Activated CD4-positive, alpha-beta memory T cell treated with anti-CD3 and anti-CD28 coated beads for 36 hours (primary cell): Measurements from ENCODE around the gene ATP6V0A4. TPM values are rescaled to one million over a fixed set of nuclear protein-coding genes. Genes with fewer than 3 reads are reported as not detected.
"Not testable (repeated sequence)": the region's sequence is repeated elsewhere in the genome, so short reads cannot be mapped to it uniquely, and the experiment has no call there.

Source experiments
- CTCF ChIA-PET: fragments of 350-600 bp; sonication (Branson Sonifier 250); formaldehyde crosslinking; loops from one replicate; lab custom pipeline; 2021; ENCODE audit warnings: antibody characterized with exemption, inconsistent platforms; lab: Charles Lee
- POLR2A ChIA-PET: fragments of 350-600 bp; sonication (Branson Sonifier 250); formaldehyde crosslinking; loops from one replicate; lab custom pipeline; 2021; ENCODE audit warnings: antibody characterized with exemption; lab: Charles Lee
- DNase-seq: peaks from one replicate; pipeline ENCODE4 v3.0.0-alpha.2; 2020
- H3K27ac Mint-ChIP-seq: one replicate; pipeline ENCODE4 v1.8.0; 2021; ENCODE audit warnings: mixed read lengths
- H3K27me3 Mint-ChIP-seq: one replicate; pipeline ENCODE4 v1.8.0; 2021; ENCODE audit warnings: mixed read lengths
- H3K36me3 Mint-ChIP-seq: one replicate; pipeline ENCODE4 v1.8.0; 2021; ENCODE audit warnings: mixed read lengths
- H3K4me1 Mint-ChIP-seq: one replicate; pipeline ENCODE4 v1.8.0; 2021; ENCODE audit warnings: low read depth, mixed read lengths
- H3K4me3 Mint-ChIP-seq: one replicate; pipeline ENCODE4 v1.8.0; 2021; ENCODE audit warnings: mild to moderate bottlenecking, mixed read lengths
- H3K9me3 Mint-ChIP-seq: one replicate; pipeline ENCODE4 v1.8.0; 2021; ENCODE audit warnings: mixed read lengths
- intact Hi-C: fragments of 100-400 bp; cut with micrococcal nuclease; formaldehyde crosslinking; loops from one replicate; pipeline ENCODE4 v1.15.1; 2023
- total RNA-seq, 2 experiments: library from RNA; stranded (reverse); gene quantifications; one replicate each; pipeline ENCODE4 v1.2.3, GENCODE V29; 2021

Gene ATP6V0A4
- total RNA-seq, 2 experiments from 2014 or later = 1.7 TPM

- CTCF ChIA-PET = interaction anchor here (0.6 to 2.3 kb wide), 3 partner anchors 21 to 190 kb away, joined by 4 to 9 read pairs (median 5); no protein-coding TSS in a partner anchor
- Mint-ChIP-seq H3K27ac (no peak overlapping the region), H3K27me3 (peaks cover 2% of the 10 kb centered on the region), H3K9me3 (no peaks in the 10 kb centered on the region), H3K36me3 (no peaks in the 10 kb centered on the region), H3K4me3 (no peak overlapping the region), H3K4me1 (peaks cover 15% of the 10 kb centered on the region)
- intact Hi-C loops = loop anchor here (10.0 kb wide), 1 partner anchor 52 kb away; no protein-coding TSS in a partner anchor
- POLR2A ChIA-PET = no interaction called here
- no peak for DNase-seq
These were observed 81.1 kb downstream of the ATP6V0A4 start for GRCh38 chr7:138716889-138717288.

GRCh38 chr7:138713191-138713590, 84.8 kb downstream of the ATP6V0A4 start:
- H3K27ac Mint-ChIP-seq = no peak overlapping the region
- intact Hi-C loops = loop anchor here (10.0 kb wide), 1 partner anchor 48 kb away; no protein-coding TSS in a partner anchor
- no peak overlapping the region for H3K4me3 Mint-ChIP-seq
- DNase-seq = no peak
- peaks cover 2% of the 10 kb centered on the region for H3K27me3 Mint-ChIP-seq
- POLR2A ChIA-PET = no interaction called here
- H3K4me1 Mint-ChIP-seq = peaks cover 12% of the 10 kb centered on the region
- no peaks in the 10 kb centered on the region for H3K36me3 Mint-ChIP-seq
- CTCF ChIA-PET = no interaction called here
- H3K9me3 Mint-ChIP-seq = no peaks in the 10 kb centered on the region

GRCh38 chr7:138712652-138713051, 85.3 kb downstream of the ATP6V0A4 start:
- DNase-seq = no peak
- Mint-ChIP-seq H3K4me1 (peaks cover 7% of the 10 kb centered on the region), H3K36me3 (no peaks in the 10 kb centered on the region), H3K9me3 (no peaks in the 10 kb centered on the region), H3K4me3 (no peak overlapping the region), H3K27me3 (peaks cover 2% of the 10 kb centered on the region), H3K27ac (no peak overlapping the region)
- ChIA-PET POLR2A (no interaction called here), CTCF (no interaction called here)
- intact Hi-C loops = loop anchor here (10.0 kb wide), 1 partner anchor 48 kb away; no protein-coding TSS in a partner anchor

- Mint-ChIP-seq H3K27ac (no peak overlapping the region), H3K36me3 (no peaks in the 10 kb centered on the region), H3K27me3 (peaks cover 2% of the 10 kb centered on the region), H3K4me3 (no peak overlapping the region), H3K4me1 (peaks cover 6% of the 10 kb centered on the region), H3K9me3 (no peaks in the 10 kb centered on the region)
- intact Hi-C loops = loop anchor here (10.0 kb wide), 1 partner anchor 46 kb away; no protein-coding TSS in a partner anchor
- ChIA-PET POLR2A (no interaction called here), CTCF (interaction anchor here (0.5 to 1.1 kb wide), 2 partner anchors 9 to 549 kb away, joined by 3 read pairs; no protein-coding TSS in a partner anchor)
- DNase-seq = no peak
These were observed 87.2 kb downstream of the ATP6V0A4 start for GRCh38 chr7:138710536-138711385.

- H3K9me3 Mint-ChIP-seq = no peaks in the 10 kb centered on the region
- POLR2A ChIA-PET = no interaction called here
- CTCF ChIA-PET = interaction anchor here (1.4 kb wide), 1 partner anchor 34 kb away, joined by 3 read pairs; no protein-coding TSS in a partner anchor
- intact Hi-C loops = no loop called here
- no peaks in the 10 kb centered on the region for H3K36me3 Mint-ChIP-seq
- DNase-seq = no peak
- H3K27me3 Mint-ChIP-seq = no peaks in the 10 kb centered on the region
- no peaks in the 10 kb centered on the region for H3K4me1 Mint-ChIP-seq
- no peak overlapping the region for H3K27ac Mint-ChIP-seq
- H3K4me3 Mint-ChIP-seq = no peak overlapping the region
These were observed 92.8 kb downstream of the ATP6V0A4 start for GRCh38 chr7:138705167-138705566.

- POLR2A ChIA-PET = no interaction called here
- no peaks in the 10 kb centered on the region for H3K4me1 Mint-ChIP-seq
- no peak overlapping the region for H3K27ac Mint-ChIP-seq
- CTCF ChIA-PET = interaction anchor here (0.7 kb wide), 1 partner anchor 9 kb away, joined by 3 read pairs; no protein-coding TSS in a partner anchor
- no peaks in the 10 kb centered on the region for H3K36me3 Mint-ChIP-seq
- no peak overlapping the region for H3K4me3 Mint-ChIP-seq
- intact Hi-C loops = no loop called here
- no peak for DNase-seq
- no peaks in the 10 kb centered on the region for H3K27me3 Mint-ChIP-seq
- no peaks in the 10 kb centered on the region for H3K9me3 Mint-ChIP-seq
These were observed 96.5 kb downstream of the ATP6V0A4 start for GRCh38 chr7:138701537-138701923.

GRCh38 chr7:138700857-138701536, 97.0 kb downstream of the ATP6V0A4 start, which contains the start of gene SVOPL:
TSS of gene SVOPL (minus strand) at chr7:138701362. CDS start at chr7:138679045, 22,317 bp downstream.
- Mint-ChIP-seq H3K27me3 (no peaks in the 10 kb centered on the region), H3K9me3 (no peaks in the 10 kb centered on the region), H3K4me3 (no peak within 1 kb of the TSS), H3K36me3 (no peaks in the 10 kb centered on the region), H3K4me1 (no peaks in the 10 kb centered on the region), H3K27ac (no peak within 1 kb of the TSS)
- DNase-seq = no peak
- ChIA-PET CTCF (no interaction called here), POLR2A (no interaction called here)
- intact Hi-C loops = no loop called here

GRCh38 chr7:138699661-138700060, 98.3 kb downstream of the ATP6V0A4 start:
- Mint-ChIP-seq H3K4me1 (no peaks in the 10 kb centered on the region), H3K27me3 (no peaks in the 10 kb centered on the region), H3K36me3 (no peaks in the 10 kb centered on the region), H3K4me3 (no peak overlapping the region), H3K27ac (no peak overlapping the region), H3K9me3 (no peaks in the 10 kb centered on the region)
- POLR2A ChIA-PET = no interaction called here
- no peak for DNase-seq
- CTCF ChIA-PET = no interaction called here
- intact Hi-C loops = no loop called here

GRCh38 chr7:138698281-138698680, 99.7 kb downstream of the ATP6V0A4 start:
- Mint-ChIP-seq H3K27me3 (no peaks in the 10 kb centered on the region), H3K9me3 (no peaks in the 10 kb centered on the region), H3K36me3 (no peaks in the 10 kb centered on the region), H3K27ac (no peak overlapping the region), H3K4me1 (no peaks in the 10 kb centered on the region), H3K4me3 (no peak overlapping the region)
- DNase-seq = no peak
- intact Hi-C loops = no loop called here
- POLR2A ChIA-PET = no interaction called here
- CTCF ChIA-PET = no interaction called here

- ChIA-PET POLR2A (no interaction called here), CTCF (no interaction called here)
- Mint-ChIP-seq H3K4me3 (no peak overlapping the region), H3K27me3 (no peaks in the 10 kb centered on the region), H3K4me1 (no peaks in the 10 kb centered on the region), H3K27ac (no peak overlapping the region), H3K36me3 (no peaks in the 10 kb centered on the region), H3K9me3 (no peaks in the 10 kb centered on the region)
- intact Hi-C loops = no loop called here
- DNase-seq = no peak
These were observed 100.3 kb downstream of the ATP6V0A4 start for GRCh38 chr7:138697535-138698182.

GRCh38 chr7:138695776-138696175, 102.2 kb downstream of the ATP6V0A4 start:
- intact Hi-C loops, H3K4me1 Mint-ChIP-seq, H3K36me3 Mint-ChIP-seq, POLR2A ChIA-PET, H3K9me3 Mint-ChIP-seq, H3K4me3 Mint-ChIP-seq, CTCF ChIA-PET, DNase-seq, H3K27me3 Mint-ChIP-seq, H3K27ac Mint-ChIP-seq: not testable (repeated sequence)

- CTCF ChIA-PET = no interaction called here
- DNase-seq = no peak
These were observed 102.9 kb downstream of the ATP6V0A4 start for GRCh38 chr7:138695106-138695505.

More at GRCh38 chr7:138695106-138695505, 102.9 kb downstream of the ATP6V0A4 start:
- H3K27me3 Mint-ChIP-seq = no peaks in the 10 kb centered on the region
- H3K4me1 Mint-ChIP-seq = no peaks in the 10 kb centered on the region
- no peak overlapping the region for H3K27ac Mint-ChIP-seq
- intact Hi-C loops = no loop called here
- no peak overlapping the region for H3K4me3 Mint-ChIP-seq
- POLR2A ChIA-PET = no interaction called here
- no peaks in the 10 kb centered on the region for H3K36me3 Mint-ChIP-seq
- no peaks in the 10 kb centered on the region for H3K9me3 Mint-ChIP-seq
